ENCODE data around the gene SAMD4A. TPM values are rescaled to one million over a fixed set of nuclear protein-coding genes. Genes with fewer than 3 reads are reported as not detected.
"Not testable (repeated sequence)": the region's sequence is repeated elsewhere in the genome, so short reads cannot be mapped to it uniquely, and the experiment has no call there.

Gene SAMD4A
- total and polyA plus RNA-seq, 4 donors: 17.5 to 31.6 (median 24.5) TPM

DNA sequence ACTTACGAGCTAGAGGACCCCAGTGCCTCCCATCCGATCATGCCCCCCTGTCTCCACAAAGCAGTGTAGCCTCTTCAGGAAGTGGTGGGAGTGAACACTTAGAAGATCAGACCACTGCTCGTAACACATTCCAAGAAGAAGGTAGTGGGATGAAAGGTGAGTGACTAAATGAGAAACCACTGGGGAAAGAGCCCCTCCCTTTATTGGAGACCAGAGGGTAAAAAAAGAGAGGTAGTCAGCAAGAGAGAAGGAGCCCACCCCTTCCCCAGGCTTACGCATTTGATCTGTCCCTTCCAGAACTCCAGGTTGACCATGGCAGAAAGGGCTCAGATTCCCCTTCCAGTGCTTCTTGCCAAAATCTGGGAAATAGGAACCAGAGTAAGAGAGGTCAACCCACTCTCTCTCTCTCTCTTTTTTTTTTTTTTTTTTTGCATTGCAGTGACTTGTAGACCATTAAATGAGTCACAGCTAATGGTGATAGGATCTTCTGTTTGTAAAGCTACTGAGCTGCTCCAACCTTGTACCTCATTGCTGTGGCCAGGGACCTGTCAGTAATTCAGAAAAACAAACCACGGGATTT, 170.3 kb downstream of the SAMD4A start:
- H3K36me3 ChIP-seq (ENCODE audit: control insufficient read depth, insufficient read depth, low read length): no peaks in the 10 kb centered on the region
- 100% methylated on average over 1 of the region's 5 CpGs for WGBS (ENCODE audit: insufficient coverage)
- peaks cover 6% of the 10 kb centered on the region for H3K4me1 ChIP-seq (ENCODE audit: control insufficient read depth, insufficient read depth, low read length)
- no peak for DNase-seq (ENCODE audit: low read depth in 4 of 6, low spot score in 6 of 6)
- no peak overlapping the region for H3K27ac ChIP-seq (ENCODE audit: low read depth, low read length)
- no peak overlapping the region for H3K4me3 ChIP-seq (ENCODE audit: low read depth, low read length)
- no peaks in the 10 kb centered on the region for H3K9me3 ChIP-seq (ENCODE audit: control insufficient read depth, insufficient read depth, low read length)
- no peaks in the 10 kb centered on the region for H3K27me3 ChIP-seq (ENCODE audit: control insufficient read depth, insufficient read depth, low read length)

- no peaks in the 10 kb centered on the region for H3K27me3 ChIP-seq (ENCODE audit: control insufficient read depth, insufficient read depth, low read length)
- H3K9me3 ChIP-seq (ENCODE audit: control insufficient read depth, insufficient read depth, low read length): no peaks in the 10 kb centered on the region
- H3K36me3 ChIP-seq (ENCODE audit: control insufficient read depth, insufficient read depth, low read length): no peaks in the 10 kb centered on the region
- peaks cover 6% of the 10 kb centered on the region for H3K4me1 ChIP-seq (ENCODE audit: control insufficient read depth, insufficient read depth, low read length)
- DNase-seq (ENCODE audit: low read depth in 4 of 6, low spot score in 6 of 6): peak in 1 of 6 donors; percentile 32
- 23% methylated on average over 3 of the region's 4 CpGs for WGBS (ENCODE audit: insufficient coverage)
- H3K4me3 ChIP-seq (ENCODE audit: low read depth, low read length): no peak overlapping the region
- no peak overlapping the region for H3K27ac ChIP-seq (ENCODE audit: low read depth, low read length)
These were observed 171.1 kb downstream of the SAMD4A start for GRCh38 chr14:54738009-54738408.

DNA sequence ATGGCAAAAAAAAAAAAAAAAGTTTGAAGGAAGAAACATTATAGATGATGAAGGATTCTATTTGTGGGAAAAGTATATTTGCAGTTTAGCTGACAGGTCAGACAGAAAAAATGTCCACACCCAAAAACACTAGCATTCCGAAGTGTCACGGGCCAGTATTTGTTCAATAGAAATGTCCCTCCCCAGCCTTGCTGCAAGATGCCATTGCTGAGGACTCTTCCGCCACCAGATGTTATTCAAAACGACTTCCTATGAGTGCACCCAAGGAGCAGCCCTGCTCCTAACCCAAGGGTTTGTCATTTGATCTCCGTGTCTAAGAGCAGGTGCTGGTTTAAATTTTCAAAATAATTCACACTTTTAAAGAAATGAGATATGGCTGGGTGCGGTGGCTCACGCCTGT, 172.6 kb downstream of the SAMD4A start:
- no peaks in the 10 kb centered on the region for H3K9me3 ChIP-seq (ENCODE audit: control insufficient read depth, insufficient read depth, low read length)
- no peaks in the 10 kb centered on the region for H3K36me3 ChIP-seq (ENCODE audit: control insufficient read depth, insufficient read depth, low read length)
- H3K27me3 ChIP-seq (ENCODE audit: control insufficient read depth, insufficient read depth, low read length): no peaks in the 10 kb centered on the region
- no peak overlapping the region for H3K4me3 ChIP-seq (ENCODE audit: low read depth, low read length)
- no peak for DNase-seq (ENCODE audit: low read depth in 4 of 6, low spot score in 6 of 6)
- WGBS (ENCODE audit: insufficient coverage): 93% methylated on average over 4 of the region's 7 CpGs
- H3K27ac ChIP-seq (ENCODE audit: low read depth, low read length): no peak overlapping the region
- peaks cover 6% of the 10 kb centered on the region for H3K4me1 ChIP-seq (ENCODE audit: control insufficient read depth, insufficient read depth, low read length)

GRCh38 chr14:54742492-54743350, 175.8 kb downstream of the SAMD4A start:
- Histone ChIP-seq H3K4me3 (ENCODE audit: low read depth, low read length) (no peak overlapping the region), H3K27me3 (ENCODE audit: control insufficient read depth, insufficient read depth, low read length) (no peaks in the 10 kb centered on the region), H3K4me1 (ENCODE audit: control insufficient read depth, insufficient read depth, low read length) (peaks cover 3% of the 10 kb centered on the region), H3K36me3 (ENCODE audit: control insufficient read depth, insufficient read depth, low read length) (no peaks in the 10 kb centered on the region), H3K27ac (ENCODE audit: low read depth, low read length) (no peak overlapping the region), H3K9me3 (ENCODE audit: control insufficient read depth, insufficient read depth, low read length) (no peaks in the 10 kb centered on the region)
- DNase-seq (ENCODE audit: low read depth in 4 of 6, low spot score in 6 of 6): no peak
- 100% methylated on average over 4 of the region's 5 CpGs for WGBS (ENCODE audit: insufficient coverage)

DNA sequence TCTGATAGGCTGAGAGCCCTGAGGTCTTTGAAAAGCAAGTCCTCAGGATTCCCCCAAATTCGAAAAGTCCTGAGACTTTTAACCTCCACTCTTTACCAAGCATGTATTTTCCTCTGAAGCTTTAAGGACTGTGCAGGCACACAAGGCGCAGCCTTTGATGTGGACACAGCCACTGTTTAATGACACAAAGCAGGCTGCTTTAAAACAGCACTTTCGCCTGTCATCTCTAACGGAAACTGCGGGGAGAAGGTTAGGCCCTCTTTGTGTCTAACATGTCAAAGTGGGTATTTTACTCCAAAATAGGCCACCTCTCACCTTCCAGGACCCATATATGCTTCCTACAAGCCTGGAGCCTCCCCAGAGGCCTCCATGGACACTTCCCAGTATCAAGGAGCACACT, 176.5 kb downstream of the SAMD4A start:
- Histone ChIP-seq H3K9me3 (ENCODE audit: control insufficient read depth, insufficient read depth, low read length) (no peaks in the 10 kb centered on the region), H3K36me3 (ENCODE audit: control insufficient read depth, insufficient read depth, low read length) (no peaks in the 10 kb centered on the region), H3K27ac (ENCODE audit: low read depth, low read length) (no peak overlapping the region), H3K4me1 (ENCODE audit: control insufficient read depth, insufficient read depth, low read length) (no peaks in the 10 kb centered on the region), H3K27me3 (ENCODE audit: control insufficient read depth, insufficient read depth, low read length) (no peaks in the 10 kb centered on the region), H3K4me3 (ENCODE audit: low read depth, low read length) (no peak overlapping the region)
- 91% methylated on average over 5 of the region's 5 CpGs for WGBS (ENCODE audit: insufficient coverage)
- no peak for DNase-seq (ENCODE audit: low read depth in 4 of 6, low spot score in 6 of 6)

DNA sequence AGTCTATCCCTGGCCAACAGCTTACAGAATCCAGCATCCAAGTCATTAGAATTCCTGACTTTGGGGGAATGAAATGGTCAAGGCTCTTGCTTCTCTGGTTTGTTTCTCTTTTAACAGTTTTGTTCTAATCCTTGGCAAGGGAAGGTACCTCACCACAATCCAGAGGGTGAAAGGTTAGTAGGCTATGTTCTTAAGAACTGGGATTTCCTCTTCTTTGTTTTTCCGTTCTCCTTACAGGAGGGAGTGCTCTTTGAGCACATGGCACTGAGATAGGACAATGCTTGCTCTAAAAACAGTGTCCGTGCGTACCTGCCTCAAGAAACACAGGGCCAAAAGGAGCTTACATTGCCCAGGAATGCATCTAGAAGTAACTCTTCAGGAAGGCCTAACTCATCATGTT, 179.1 kb downstream of the SAMD4A start:
- Histone ChIP-seq H3K4me1 (ENCODE audit: control insufficient read depth, insufficient read depth, low read length) (peaks cover 6% of the 10 kb centered on the region), H3K9me3 (ENCODE audit: control insufficient read depth, insufficient read depth, low read length) (no peaks in the 10 kb centered on the region), H3K27ac (ENCODE audit: low read depth, low read length) (no peak overlapping the region), H3K4me3 (ENCODE audit: low read depth, low read length) (no peak overlapping the region), H3K36me3 (ENCODE audit: control insufficient read depth, insufficient read depth, low read length) (no peaks in the 10 kb centered on the region), H3K27me3 (ENCODE audit: control insufficient read depth, insufficient read depth, low read length) (no peaks in the 10 kb centered on the region)
- DNase-seq (ENCODE audit: low read depth in 4 of 6, low spot score in 6 of 6): peak in 1 of 6 donors; percentile 10
- WGBS (ENCODE audit: insufficient coverage): 78% methylated on average over 3 of the region's 3 CpGs

- DNase-seq (ENCODE audit: low read depth in 4 of 6, low spot score in 6 of 6): no peak
- no peaks in the 10 kb centered on the region for H3K27me3 ChIP-seq (ENCODE audit: control insufficient read depth, insufficient read depth, low read length)
- H3K4me3 ChIP-seq (ENCODE audit: low read depth, low read length): no peak overlapping the region
- peaks cover 6% of the 10 kb centered on the region for H3K4me1 ChIP-seq (ENCODE audit: control insufficient read depth, insufficient read depth, low read length)
- H3K27ac ChIP-seq (ENCODE audit: low read depth, low read length): no peak overlapping the region
- H3K36me3 ChIP-seq (ENCODE audit: control insufficient read depth, insufficient read depth, low read length): no peaks in the 10 kb centered on the region
- no peaks in the 10 kb centered on the region for H3K9me3 ChIP-seq (ENCODE audit: control insufficient read depth, insufficient read depth, low read length)
- no CpG with 5 or more reads among the region's 1 CpG for WGBS (ENCODE audit: insufficient coverage)
These were observed 180.7 kb downstream of the SAMD4A start for GRCh38 chr14:54747616-54748015.

- H3K4me1 ChIP-seq (ENCODE audit: control insufficient read depth, insufficient read depth, low read length): peaks cover 6% of the 10 kb centered on the region
- no peak overlapping the region for H3K4me3 ChIP-seq (ENCODE audit: low read depth, low read length)
- no peaks in the 10 kb centered on the region for H3K27me3 ChIP-seq (ENCODE audit: control insufficient read depth, insufficient read depth, low read length)
- H3K36me3 ChIP-seq (ENCODE audit: control insufficient read depth, insufficient read depth, low read length): no peaks in the 10 kb centered on the region
- DNase-seq (ENCODE audit: low read depth in 4 of 6, low spot score in 6 of 6): no peak
- WGBS (ENCODE audit: insufficient coverage): 86% methylated on average over 1 of the region's 4 CpGs
- no peaks in the 10 kb centered on the region for H3K9me3 ChIP-seq (ENCODE audit: control insufficient read depth, insufficient read depth, low read length)
- H3K27ac ChIP-seq (ENCODE audit: low read depth, low read length): no peak overlapping the region
These were observed 182.3 kb downstream of the SAMD4A start for GRCh38 chr14:54749180-54749579.

GRCh38 chr14:54749727-54750126, 182.8 kb downstream of the SAMD4A start:
- H3K27ac ChIP-seq (ENCODE audit: low read depth, low read length): no peak overlapping the region
- WGBS (ENCODE audit: insufficient coverage): 47% methylated on average over 4 of the region's 5 CpGs
- peaks cover 6% of the 10 kb centered on the region for H3K4me1 ChIP-seq (ENCODE audit: control insufficient read depth, insufficient read depth, low read length)
- H3K36me3 ChIP-seq (ENCODE audit: control insufficient read depth, insufficient read depth, low read length): no peaks in the 10 kb centered on the region
- no peaks in the 10 kb centered on the region for H3K9me3 ChIP-seq (ENCODE audit: control insufficient read depth, insufficient read depth, low read length)
- H3K4me3 ChIP-seq (ENCODE audit: low read depth, low read length): no peak overlapping the region
- H3K27me3 ChIP-seq (ENCODE audit: control insufficient read depth, insufficient read depth, low read length): no peaks in the 10 kb centered on the region
- peak in 2 of 6 donors; percentile 15 to 42 for DNase-seq (ENCODE audit: low read depth in 4 of 6, low spot score in 6 of 6)

DNA sequence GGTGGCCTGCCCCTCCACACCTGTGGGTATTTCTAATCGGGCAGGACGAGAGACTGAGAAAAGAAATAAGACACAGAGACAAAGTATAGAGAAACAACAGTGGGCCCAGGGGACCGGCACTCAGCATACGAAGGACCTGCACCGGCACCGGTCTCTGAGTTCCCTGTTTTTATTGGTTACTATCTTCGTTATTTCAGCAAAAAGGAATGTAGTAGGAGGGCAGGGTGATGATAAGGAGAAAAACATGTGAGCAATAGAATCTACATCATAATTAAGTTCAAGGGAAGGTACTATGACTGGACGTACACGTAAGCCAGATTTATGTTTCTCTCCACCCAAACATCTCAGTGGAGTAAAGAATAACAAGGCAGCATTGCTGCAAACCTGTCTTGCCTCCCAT, 185.7 kb downstream of the SAMD4A start:
- H3K27me3 ChIP-seq (ENCODE audit: control insufficient read depth, insufficient read depth, low read length); DNase-seq (ENCODE audit: low read depth in 4 of 6, low spot score in 6 of 6); H3K27ac ChIP-seq (ENCODE audit: low read depth, low read length); H3K9me3 ChIP-seq (ENCODE audit: control insufficient read depth, insufficient read depth, low read length); H3K4me3 ChIP-seq (ENCODE audit: low read depth, low read length); H3K36me3 ChIP-seq (ENCODE audit: control insufficient read depth, insufficient read depth, low read length); H3K4me1 ChIP-seq (ENCODE audit: control insufficient read depth, insufficient read depth, low read length): not testable (repeated sequence)
- WGBS (ENCODE audit: insufficient coverage): 93% methylated on average over 6 of the region's 9 CpGs

All from spinal cord (tissue), 10 donors.